BE2C (cell line): ENCODE measurements around the gene UQCC2.

Experiments used
- DNase-seq: peaks from one replicate; pipeline ENCODE4 v3.0.0-alpha.2; 2020
- H3K27me3 ChIP-seq: fragments of 250-450 bp; sonication (Bioruptor Pico); 2 replicates; pipeline ENCODE4 v1.5.1; 2020; ENCODE audit warnings: mild to moderate bottlenecking
- H3K36me3 ChIP-seq: fragments of 250-450 bp; sonication (Bioruptor Pico); 2 replicates; pipeline ENCODE4 v1.5.1; 2020; ENCODE audit warnings: mild to moderate bottlenecking
- H3K4me1 ChIP-seq: fragments of 250-450 bp; sonication (Bioruptor Pico); 2 replicates; pipeline ENCODE4 v1.5.1; 2020
- H3K4me3 ChIP-seq: 2 replicates; pipeline ENCODE4 v1.5.1; 2011; ENCODE audit warnings: low read depth, low read length
- H3K9me3 ChIP-seq: fragments of 250-450 bp; sonication (Bioruptor Pico); 2 replicates; pipeline ENCODE4 v1.5.1; 2020
- CTCF ChIP-seq: IDR thresholded peaks from 2 replicates; pipeline ENCODE4 v1.5.1; 2012; ENCODE audit warnings: mild to moderate bottlenecking, low read depth, low read length

The UQCC2 gene

GRCh38 chr6:33750244-33750991, 38.9 kb upstream of the UQCC2 start:
- TF ChIP-seq CTCF, result no peak
- H3K36me3 ChIP-seq, result no peaks in the 10 kb centered on the region
- peaks cover 22% of the 10 kb centered on the region for H3K4me1 ChIP-seq
- DNase-seq, result no peak
- H3K27me3 ChIP-seq, result no peaks in the 10 kb centered on the region
- no peaks in the 10 kb centered on the region for H3K9me3 ChIP-seq
- H3K4me3 ChIP-seq, result no peak overlapping the region

GRCh38 chr6:33749401-33749800, 37.9 kb upstream of the UQCC2 start:
- no peak for TF ChIP-seq CTCF
- Histone ChIP-seq H3K4me3 (no peak overlapping the region), H3K27me3 (no peaks in the 10 kb centered on the region), H3K36me3 (no peaks in the 10 kb centered on the region), H3K4me1 (peaks cover 20% of the 10 kb centered on the region), H3K9me3 (no peaks in the 10 kb centered on the region)
- DNase-seq, result no peak

- DNase-seq, result no peak
- H3K4me3 ChIP-seq, result no peak overlapping the region
- peaks cover 22% of the 10 kb centered on the region for H3K4me1 ChIP-seq
- no peaks in the 10 kb centered on the region for H3K27me3 ChIP-seq
- no peaks in the 10 kb centered on the region for H3K9me3 ChIP-seq
- H3K36me3 ChIP-seq, result no peaks in the 10 kb centered on the region
- TF ChIP-seq CTCF, result no peak
These were observed 37.3 kb upstream of the UQCC2 start for GRCh38 chr6:33748841-33749240.

- Histone ChIP-seq H3K36me3 (no peaks in the 10 kb centered on the region), H3K9me3 (no peaks in the 10 kb centered on the region), H3K27me3 (no peaks in the 10 kb centered on the region), H3K4me3 (no peak overlapping the region), H3K4me1 (peaks cover 22% of the 10 kb centered on the region)
- no peak for DNase-seq
- no peak for TF ChIP-seq CTCF
These were observed 36.3 kb upstream of the UQCC2 start for GRCh38 chr6:33747823-33748222.

GRCh38 chr6:33746651-33747100, 35.2 kb upstream of the UQCC2 start, which contains the start of gene IP6K3:
Gene IP6K3 (minus strand): TSS chr6:33746905. CDS start chr6:33735476, 11,429 bp downstream.
- Histone ChIP-seq H3K4me1 (peaks cover 19% of the 10 kb centered on the region), H3K36me3 (no peaks in the 10 kb centered on the region), H3K27me3 (no peaks in the 10 kb centered on the region), H3K4me3 (no peak within 1 kb of the TSS), H3K9me3 (no peaks in the 10 kb centered on the region)
- no peak for TF ChIP-seq CTCF
- DNase-seq, result no peak

GRCh38 chr6:33746036-33746600, 34.6 kb upstream of the UQCC2 start:
- Histone ChIP-seq H3K4me3 (no peak overlapping the region), H3K4me1 (peaks cover 14% of the 10 kb centered on the region), H3K27me3 (no peaks in the 10 kb centered on the region), H3K9me3 (no peaks in the 10 kb centered on the region), H3K36me3 (no peaks in the 10 kb centered on the region)
- no peak for TF ChIP-seq CTCF
- DNase-seq, result peak; percentile 63
